ENCODE measurements around the gene SHPK.

DNA sequence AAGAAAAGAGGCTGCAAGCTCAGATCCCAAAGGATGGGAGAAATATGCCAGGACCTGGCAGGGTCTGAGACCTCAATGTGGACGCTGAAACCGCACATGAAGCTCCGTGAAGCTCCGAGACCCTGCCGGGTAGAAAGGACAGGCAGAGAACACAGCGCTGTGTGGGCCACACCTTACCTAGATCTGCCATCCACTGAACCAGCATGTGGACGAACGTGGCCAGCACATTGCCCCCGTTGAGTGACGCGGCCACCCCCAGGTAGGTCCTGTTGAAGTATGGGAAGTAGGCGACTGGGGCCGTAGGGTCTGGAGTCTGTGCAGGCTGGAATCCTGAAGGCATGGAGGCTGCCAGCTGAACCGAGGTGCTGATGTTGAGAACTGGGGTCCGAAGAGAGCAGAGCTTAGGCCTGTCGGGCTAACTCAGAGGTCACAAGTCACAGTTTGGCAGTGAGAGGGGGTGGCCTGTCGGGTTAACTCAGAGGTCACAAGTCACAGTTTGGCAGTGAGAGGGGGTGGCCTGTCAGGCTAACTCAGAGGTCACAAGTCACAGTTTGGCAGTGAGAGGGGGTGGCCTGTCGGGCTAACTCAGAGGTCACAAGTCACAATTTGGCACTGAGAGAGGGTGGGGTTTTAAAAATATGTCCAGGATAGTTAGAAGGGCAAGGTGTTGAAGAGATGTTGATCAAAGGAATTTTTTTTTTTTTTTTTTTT lies 20.7 kb downstream of the SHPK start:
- TF ChIP-seq, protein P1, sequence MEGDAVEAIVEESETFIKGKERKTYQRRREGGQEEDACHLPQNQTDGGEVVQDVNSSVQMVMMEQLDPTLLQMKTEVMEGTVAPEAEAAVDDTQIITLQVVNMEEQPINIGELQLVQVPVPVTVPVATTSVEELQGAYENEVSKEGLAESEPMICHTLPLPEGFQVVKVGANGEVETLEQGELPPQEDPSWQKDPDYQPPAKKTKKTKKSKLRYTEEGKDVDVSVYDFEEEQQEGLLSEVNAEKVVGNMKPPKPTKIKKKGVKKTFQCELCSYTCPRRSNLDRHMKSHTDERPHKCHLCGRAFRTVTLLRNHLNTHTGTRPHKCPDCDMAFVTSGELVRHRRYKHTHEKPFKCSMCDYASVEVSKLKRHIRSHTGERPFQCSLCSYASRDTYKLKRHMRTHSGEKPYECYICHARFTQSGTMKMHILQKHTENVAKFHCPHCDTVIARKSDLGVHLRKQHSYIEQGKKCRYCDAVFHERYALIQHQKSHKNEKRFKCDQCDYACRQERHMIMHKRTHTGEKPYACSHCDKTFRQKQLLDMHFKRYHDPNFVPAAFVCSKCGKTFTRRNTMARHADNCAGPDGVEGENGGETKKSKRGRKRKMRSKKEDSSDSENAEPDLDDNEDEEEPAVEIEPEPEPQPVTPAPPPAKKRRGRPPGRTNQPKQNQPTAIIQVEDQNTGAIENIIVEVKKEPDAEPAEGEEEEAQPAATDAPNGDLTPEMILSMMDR (conservative IDR thresholded peaks at IDR 0.05) = no peak
- no peak for TF ChIP-seq ZFX (IDR thresholded peaks at IDR 0.05)

All from C4-2B (cell line).